ENCODE data around the gene SUFU. TPM values are rescaled to one million over a fixed set of nuclear protein-coding genes. Genes with fewer than 3 reads are reported as not detected.

Gene SUFU
- total and polyA plus RNA-seq, 2 donors (not counting 1 experiment from before 2014, with no cell fraction given): 4.8 to 13.3 TPM

DNA sequence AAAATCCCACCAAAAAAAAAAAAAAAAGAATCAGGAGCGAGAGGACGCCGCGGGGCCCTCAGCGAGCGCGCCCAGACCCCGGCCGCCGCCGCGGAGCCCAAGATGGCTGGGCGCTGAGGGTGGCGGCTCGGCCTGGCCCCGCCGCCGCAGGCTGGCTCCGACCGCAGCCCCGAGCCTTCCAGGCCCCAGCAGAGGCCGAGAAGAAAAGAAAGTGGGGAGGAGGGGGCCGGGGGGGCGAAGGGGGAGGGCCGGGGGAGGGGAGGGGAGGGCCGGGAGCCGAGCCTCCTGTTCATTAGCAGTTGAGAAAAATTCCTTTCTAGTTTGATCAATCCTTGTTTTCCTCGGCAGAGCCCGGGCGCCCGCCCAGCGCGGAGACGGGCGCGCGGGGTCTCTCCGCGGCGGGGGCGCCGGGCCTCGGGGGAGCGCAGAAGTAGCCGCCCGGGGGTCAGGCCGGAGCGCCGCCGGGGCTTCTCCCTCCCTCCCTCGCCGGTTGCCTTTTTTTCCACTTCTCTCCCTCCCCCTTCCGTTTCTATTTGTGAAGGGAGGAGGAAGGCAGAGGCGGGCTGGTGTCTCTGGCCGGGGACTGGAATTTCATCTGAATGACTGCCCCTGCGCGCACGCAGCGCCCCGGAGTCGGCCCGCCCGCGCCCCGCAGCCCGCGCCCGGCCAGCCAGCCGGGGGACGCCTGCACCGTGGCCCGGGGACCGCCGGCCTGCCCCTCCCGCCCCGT, 139.7 kb downstream of the SUFU start:
- DNase-seq: peak; percentile 78
- TF ChIP-seq EZH2 (IDR thresholded peaks at IDR 0.05; ENCODE audit: borderline replicate concordance, insufficient read depth, low read depth, low read length, poor library complexity, severe bottlenecking) (no peak), CTCF (IDR thresholded peaks at IDR 0.05) (no peak)
- WGBS (ENCODE audit: insufficient coverage): under 1% methylated on average over 55 of the region's 76 CpGs
- peaks cover 43% of the 10 kb centered on the region for H3K79me2 ChIP-seq (ENCODE audit: control insufficient read depth, insufficient read depth, low read length)
- H3K9ac ChIP-seq (ENCODE audit: low read length): peak overlapping the region; percentile 83
- H3K27me3 ChIP-seq (replicated peaks in 1 of 4; ENCODE audit: control extremely low read depth in 1 of 4, control insufficient read depth in 3 of 4, insufficient read depth in 4 of 4, low read length in 3 of 4): no peaks in the 10 kb centered on the region
- intact Hi-C loops (cut with micrococcal nuclease): loop anchor here (2.0 to 5.0 kb wide), 4 partner anchors 33 to 1731 kb away; partner anchors contain the start of genes HPS6 and SLF2
- peak overlapping the region; percentile 93 to 97 for H3K27ac ChIP-seq (ENCODE audit: low read length in 2 of 2)
- H3K4me1 ChIP-seq (ENCODE audit: control insufficient read depth in 2 of 2, insufficient read depth in 2 of 2, low read length in 2 of 2): peaks cover 25 to 34% of the 10 kb centered on the region in 2 donors
- POLR2A ChIA-PET: interaction anchor here (0.7 to 4.0 kb wide), 10 partner anchors 11 to 825 kb away, joined by 3 to 49 read pairs (median 10); partner anchors contain the start of genes ACTR1A, ARL3, LDB1 and NFKB2
- H4K20me1 ChIP-seq (ENCODE audit: control insufficient read depth, insufficient read depth, low read length, poor library complexity, severe bottlenecking): peaks cover 21% of the 10 kb centered on the region
- Mint-ChIP-seq H3K4me3 (peak overlapping the region; percentile 93), H3K9me3 (ENCODE audit: insufficient read depth) (no peaks in the 10 kb centered on the region), H3K27ac (peak overlapping the region; percentile 96), H3K27me3 (no peaks in the 10 kb centered on the region), H3K4me1 (peaks cover 37% of the 10 kb centered on the region)
- peak overlapping the region; percentile 68 to 89 (median 77) for H3K4me3 ChIP-seq (ENCODE audit: control extremely low read depth in 1 of 5, extremely low read depth in 1 of 5, insufficient read depth in 1 of 5, low read depth in 2 of 5, low read length in 4 of 5)
- CTCF ChIA-PET: interaction anchor here (1.8 to 3.8 kb wide), 4 partner anchors 17 to 140 kb away, joined by 7 to 50 read pairs (median 21); partner anchors contain the start of genes ARL3, SFXN2 and SUFU
- no peaks in the 10 kb centered on the region for H3K9me3 ChIP-seq (ENCODE audit: control extremely low read depth in 1 of 3, control insufficient read depth in 2 of 3, insufficient read depth in 1 of 3, low read length in 2 of 3)
- peak overlapping the region; percentile 78 for H2AFZ ChIP-seq (ENCODE audit: insufficient read depth, low read depth, low read length, poor library complexity, severe bottlenecking)
- H3K36me3 ChIP-seq (replicated peaks in 1 of 2; ENCODE audit: control extremely low read depth in 1 of 2, control insufficient read depth in 1 of 2, extremely low read depth in 1 of 2, insufficient read depth in 2 of 2, low read length in 1 of 2): no peaks in the 10 kb centered on the region
- ATAC-seq (ENCODE audit: low read depth): no peak
- H3K4me2 ChIP-seq (replicated peaks; ENCODE audit: low read depth, low read length, poor library complexity, severe bottlenecking): peak overlapping the region; percentile 94

Data from B cell (primary cell).